Body of pancreas (tissue), 4 donors: ENCODE data around the gene ETS1.

Experiments
- CTCF ChIP-seq, 7 experiments: fragments of 450-650 bp in 4 of 7; fragments of 200-600 bp in 3 of 7; sonication (generic) in 3 of 7; IDR thresholded peaks; one replicate each; pipeline ENCODE4 v1.5.1; 2016 to 2019; ENCODE audit warnings: antibody characterized with exemption in 7 of 7
- POLR2A ChIP-seq, 3 donors: fragments of 450-650 bp; IDR thresholded peaks; one replicate each; pipeline ENCODE4 v1.6.1; 2016; ENCODE audit warnings: antibody characterized with exemption in 3 of 3, mild to moderate bottlenecking in 2 of 3

- TF ChIP-seq CTCF (IDR thresholded peaks at IDR 0.05) (no peak), POLR2A (IDR thresholded peaks at IDR 0.05) (peak in 1 of 3 donors; percentile 6)
Observed at GRCh38 chr11:128628686-128629085, 41.3 kb upstream of the ETS1 start.
